KMS-11 (cell line): Measurements from ENCODE around the gene WSCD1.

Experiments
- H2AFZ ChIP-seq: fragments of 200-600 bp; sonication (generic); 2 replicates; pipeline ENCODE4 v1.6.1; 2016; ENCODE audit warnings: antibody characterized with exemption, mixed run types, low read depth
- H3K27ac ChIP-seq: fragments of 200-600 bp; sonication (generic); 2 replicates; pipeline ENCODE4 v1.6.1; 2016; ENCODE audit warnings: mild to moderate bottlenecking, mixed run types
- H3K27me3 ChIP-seq: fragments of 200-600 bp; sonication (generic); 2 replicates; pipeline ENCODE4 v1.6.1; 2017; ENCODE audit warnings: mild to moderate bottlenecking, low read depth, mixed run types, moderate library complexity; ENCODE audit not compliant: insufficient read depth
- H3K36me3 ChIP-seq: fragments of 200-600 bp; sonication (generic); 2 replicates; pipeline ENCODE4 v1.6.1; 2017; ENCODE audit warnings: mild to moderate bottlenecking, mixed run types; ENCODE audit not compliant: insufficient read depth
- H3K4me1 ChIP-seq: fragments of 200-600 bp; sonication (generic); 2 replicates; pipeline ENCODE4 v1.6.1; 2016; ENCODE audit warnings: mild to moderate bottlenecking, low read depth, mixed run types; ENCODE audit not compliant: poor library complexity, severe bottlenecking
- H3K4me2 ChIP-seq: fragments of 200-600 bp; sonication (generic); 2 replicates; pipeline ENCODE4 v1.7.0; 2016; ENCODE audit warnings: mild to moderate bottlenecking, mixed run types
- H3K4me3 ChIP-seq: fragments of 200-600 bp; sonication (generic); IDR thresholded peaks from 2 replicates; pipeline ENCODE4 v1.6.1; 2017; ENCODE audit warnings: low read depth, low read length, mixed read lengths; ENCODE audit not compliant: insufficient read depth
- H3K79me2 ChIP-seq: fragments of 200-600 bp; sonication (generic); 2 replicates; pipeline ENCODE4 v1.6.1; 2016; ENCODE audit warnings: low read depth, mixed run types; ENCODE audit not compliant: insufficient read depth
- H3K9ac ChIP-seq: fragments of 200-600 bp; sonication (generic); 2 replicates; pipeline ENCODE4 v1.6.1; 2016; ENCODE audit warnings: mild to moderate bottlenecking, mixed run types
- H4K20me1 ChIP-seq: fragments of 200-600 bp; sonication (generic); 2 replicates; pipeline ENCODE4 v1.6.1; 2016; ENCODE audit warnings: mild to moderate bottlenecking, mixed run types; ENCODE audit not compliant: insufficient read depth
- CTCF ChIP-seq: fragments of 200-600 bp; sonication (generic); conservative IDR thresholded peaks from 2 replicates; pipeline ENCODE4 v1.6.1; 2017; ENCODE audit warnings: low read depth, mild to moderate bottlenecking, antibody characterized with exemption, low read length, moderate library complexity, mixed read lengths

Gene WSCD1

GRCh38 chr17:6048486-6048885 lies 21.7 kb upstream of the WSCD1 start:
- Histone ChIP-seq H2AFZ (no peak overlapping the region), H3K9ac (no peak overlapping the region), H3K4me2 (no peak overlapping the region), H3K4me1 (no peaks in the 10 kb centered on the region), H3K27me3 (no peaks in the 10 kb centered on the region), H3K27ac (no peak overlapping the region), H3K36me3 (no peaks in the 10 kb centered on the region), H3K4me3 (no peak overlapping the region), H4K20me1 (no peaks in the 10 kb centered on the region), H3K79me2 (no peaks in the 10 kb centered on the region)
- TF ChIP-seq CTCF, result no peak

- H3K4me3 ChIP-seq, result no peak overlapping the region
- TF ChIP-seq CTCF, result no peak
- H3K4me1 ChIP-seq, result no peaks in the 10 kb centered on the region
- no peaks in the 10 kb centered on the region for H3K79me2 ChIP-seq
- no peak overlapping the region for H2AFZ ChIP-seq
- no peak overlapping the region for H3K27ac ChIP-seq
- H3K4me2 ChIP-seq, result no peak overlapping the region
- no peaks in the 10 kb centered on the region for H3K27me3 ChIP-seq
- H3K36me3 ChIP-seq, result no peaks in the 10 kb centered on the region
- H3K9ac ChIP-seq, result no peak overlapping the region
- no peaks in the 10 kb centered on the region for H4K20me1 ChIP-seq
Measured at GRCh38 chr17:6052926-6053325, 17.3 kb upstream of the WSCD1 start.

- Histone ChIP-seq H3K4me2 (no peak overlapping the region), H3K4me3 (no peak overlapping the region), H4K20me1 (no peaks in the 10 kb centered on the region), H3K27me3 (no peaks in the 10 kb centered on the region), H3K4me1 (no peaks in the 10 kb centered on the region), H3K79me2 (no peaks in the 10 kb centered on the region), H3K36me3 (no peaks in the 10 kb centered on the region), H3K9ac (no peak overlapping the region), H3K27ac (no peak overlapping the region), H2AFZ (no peak overlapping the region)
- no peak for TF ChIP-seq CTCF
Measured at GRCh38 chr17:6054372-6054771, 15.8 kb upstream of the WSCD1 start.

DNA sequence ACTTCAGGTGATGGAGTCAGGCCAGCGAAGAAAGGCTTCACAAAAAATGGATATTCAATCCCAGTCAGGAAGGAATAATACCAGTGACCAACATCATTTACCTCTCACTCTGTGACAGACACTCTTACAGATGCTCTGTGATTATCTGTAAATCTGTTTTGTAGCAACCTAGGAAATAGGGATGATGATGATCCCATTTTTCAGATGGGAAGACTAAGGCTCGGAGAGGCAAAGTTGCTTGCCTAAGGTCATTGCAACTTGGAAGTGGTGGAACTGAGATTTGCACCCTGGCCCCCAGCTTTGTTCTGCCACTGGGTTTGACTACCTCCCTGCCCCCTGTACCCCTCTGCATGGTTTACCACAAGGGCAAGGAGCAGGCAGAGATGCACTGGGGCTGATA lies 14.1 kb upstream of the WSCD1 start:
- Histone ChIP-seq H3K27ac (no peak overlapping the region), H3K4me1 (no peaks in the 10 kb centered on the region), H3K4me3 (no peak overlapping the region), H3K9ac (no peak overlapping the region), H4K20me1 (no peaks in the 10 kb centered on the region), H3K4me2 (no peak overlapping the region), H3K27me3 (no peaks in the 10 kb centered on the region), H3K36me3 (no peaks in the 10 kb centered on the region), H3K79me2 (no peaks in the 10 kb centered on the region), H2AFZ (no peak overlapping the region)
- TF ChIP-seq CTCF, result no peak

DNA sequence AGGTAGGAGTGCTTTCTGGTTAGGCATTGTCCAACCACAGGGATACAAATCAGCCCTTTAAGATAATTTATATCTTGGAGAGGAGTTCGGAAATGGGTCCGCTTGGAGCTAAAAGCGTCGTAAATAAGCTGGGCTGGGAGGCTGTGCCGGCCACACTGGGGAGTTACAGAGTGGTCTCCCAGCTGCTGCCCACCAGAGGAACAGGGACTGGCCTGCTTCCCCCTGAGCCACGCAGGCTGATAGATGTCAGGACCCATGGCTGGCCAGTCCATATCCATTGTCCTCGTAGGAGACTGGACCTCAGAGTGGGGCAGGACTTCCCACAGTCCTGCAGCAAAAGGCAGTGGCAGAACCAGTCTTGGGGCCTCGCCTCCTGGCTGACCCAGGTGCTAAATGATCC lies 12.6 kb upstream of the WSCD1 start:
- TF ChIP-seq CTCF, result no peak
- Histone ChIP-seq H3K27ac (no peak overlapping the region), H3K27me3 (no peaks in the 10 kb centered on the region), H3K9ac (no peak overlapping the region), H3K36me3 (no peaks in the 10 kb centered on the region), H3K79me2 (no peaks in the 10 kb centered on the region), H3K4me1 (no peaks in the 10 kb centered on the region), H2AFZ (no peak overlapping the region), H3K4me3 (no peak overlapping the region), H3K4me2 (no peak overlapping the region), H4K20me1 (no peaks in the 10 kb centered on the region)
